Measurements from ENCODE around the gene TEN1. TPM values are rescaled to one million over a fixed set of nuclear protein-coding genes. Genes with fewer than 3 reads are reported as not detected.

The TEN1 gene
- total and polyA plus RNA-seq, 2 donors (not counting 1 experiment from before 2014, with no cell fraction given), result 9.4 to 10.3 TPM

DNA sequence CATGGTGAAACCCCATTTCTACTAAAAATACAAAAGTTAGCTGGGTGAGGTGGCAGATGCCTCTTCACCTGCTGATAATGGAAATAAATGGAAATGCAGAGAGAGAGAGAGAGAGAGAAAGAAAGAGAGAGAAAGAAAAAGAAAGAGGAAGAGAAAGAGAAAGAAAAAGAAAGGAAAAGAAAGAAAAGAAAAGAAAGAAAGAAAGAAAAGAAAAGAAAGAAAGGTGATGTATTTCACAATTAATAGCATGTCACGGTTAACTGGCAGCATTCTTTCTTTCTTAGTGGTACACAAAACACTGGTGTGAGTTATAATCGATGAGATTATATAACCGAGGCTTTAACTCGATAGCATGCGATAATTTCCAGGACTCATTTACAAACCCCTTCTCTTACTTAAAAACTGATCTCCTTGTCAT, 3.3 kb upstream of the TEN1 start:
- H3K9me3 ChIP-seq (ENCODE audit: control insufficient read depth, insufficient read depth, low read depth, low read length), result no peaks in the 10 kb centered on the region
- peaks cover 2% of the 10 kb centered on the region for H3K4me1 ChIP-seq (ENCODE audit: control insufficient read depth, extremely low read depth, insufficient read depth, low read length)
- no peak overlapping the region for H3K27ac ChIP-seq (ENCODE audit: insufficient read depth, low read length)
- no peak for DNase-seq (ENCODE audit: low read depth in 2 of 2)
- H3K36me3 ChIP-seq (ENCODE audit: control insufficient read depth, insufficient read depth, low read length), result no peaks in the 10 kb centered on the region
- peak overlapping the region; percentile 15 for H3K4me2 ChIP-seq (ENCODE audit: extremely low read depth, insufficient read depth, low read length)
- peaks cover 10% of the 10 kb centered on the region for H3K79me2 ChIP-seq (ENCODE audit: control insufficient read depth, insufficient read depth, low read length)
- no peaks in the 10 kb centered on the region for H3K27me3 ChIP-seq (ENCODE audit: control insufficient read depth, insufficient read depth, low read length)
- no peak overlapping the region for H2AFZ ChIP-seq (ENCODE audit: low read length)
- peak overlapping the region in 3 of 4 experiments; percentile 17 to 43 (median 20) for H3K4me3 ChIP-seq (replicated peaks in 1 of 4; ENCODE audit: control extremely low read depth in 1 of 4, insufficient read depth in 1 of 4, low read depth in 3 of 4, low read length in 4 of 4)
- H4K20me1 ChIP-seq (ENCODE audit: control insufficient read depth, extremely low read depth, insufficient read depth, low read length), result no peaks in the 10 kb centered on the region
- TF ChIP-seq, protein P1, sequence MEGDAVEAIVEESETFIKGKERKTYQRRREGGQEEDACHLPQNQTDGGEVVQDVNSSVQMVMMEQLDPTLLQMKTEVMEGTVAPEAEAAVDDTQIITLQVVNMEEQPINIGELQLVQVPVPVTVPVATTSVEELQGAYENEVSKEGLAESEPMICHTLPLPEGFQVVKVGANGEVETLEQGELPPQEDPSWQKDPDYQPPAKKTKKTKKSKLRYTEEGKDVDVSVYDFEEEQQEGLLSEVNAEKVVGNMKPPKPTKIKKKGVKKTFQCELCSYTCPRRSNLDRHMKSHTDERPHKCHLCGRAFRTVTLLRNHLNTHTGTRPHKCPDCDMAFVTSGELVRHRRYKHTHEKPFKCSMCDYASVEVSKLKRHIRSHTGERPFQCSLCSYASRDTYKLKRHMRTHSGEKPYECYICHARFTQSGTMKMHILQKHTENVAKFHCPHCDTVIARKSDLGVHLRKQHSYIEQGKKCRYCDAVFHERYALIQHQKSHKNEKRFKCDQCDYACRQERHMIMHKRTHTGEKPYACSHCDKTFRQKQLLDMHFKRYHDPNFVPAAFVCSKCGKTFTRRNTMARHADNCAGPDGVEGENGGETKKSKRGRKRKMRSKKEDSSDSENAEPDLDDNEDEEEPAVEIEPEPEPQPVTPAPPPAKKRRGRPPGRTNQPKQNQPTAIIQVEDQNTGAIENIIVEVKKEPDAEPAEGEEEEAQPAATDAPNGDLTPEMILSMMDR (conservative IDR thresholded peaks at IDR 0.05 in 1 of 2, IDR thresholded peaks at IDR 0.05 in 1 of 2; ENCODE audit: low read depth in 1 of 2, low read length in 2 of 2), result no peak
- TF ChIP-seq EZH2 (IDR thresholded peaks at IDR 0.05; ENCODE audit: low read length, missing control alignments), result no peak
- H3K9ac ChIP-seq (ENCODE audit: insufficient read depth, low read length), result no peak overlapping the region

DNA sequence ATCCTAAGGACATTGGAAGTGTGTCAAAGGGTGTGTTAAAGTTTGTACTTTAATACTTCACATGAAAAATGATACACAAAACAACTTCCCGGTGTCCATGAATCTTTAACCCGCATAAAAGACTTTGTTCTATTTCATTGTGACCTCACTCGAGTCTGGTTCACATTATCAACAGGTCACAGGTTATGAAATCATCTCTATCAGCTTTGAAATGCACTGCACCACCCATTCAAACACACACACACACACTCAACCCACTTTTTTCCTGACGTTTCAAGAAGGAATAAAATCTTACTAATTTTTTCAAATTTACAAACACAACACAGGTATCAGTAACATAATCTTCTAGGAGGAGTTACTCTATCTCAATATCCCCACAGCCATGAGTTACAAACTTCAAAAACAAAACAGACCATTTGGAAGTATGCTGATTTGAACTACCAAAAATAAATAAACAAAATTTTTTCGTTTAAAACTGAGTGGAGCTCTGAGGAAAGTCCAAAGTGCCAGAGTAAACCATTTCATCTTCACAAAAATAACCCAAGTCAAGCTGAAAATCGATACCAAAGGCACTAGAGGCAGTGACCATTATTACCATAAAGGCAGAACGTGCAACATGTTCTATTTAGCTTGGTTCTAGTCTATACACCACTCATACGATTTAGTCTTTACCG, 2.7 kb upstream of the TEN1 start:
- H3K4me1 ChIP-seq (ENCODE audit: control insufficient read depth, extremely low read depth, insufficient read depth, low read length), result peaks cover 2% of the 10 kb centered on the region
- H3K9ac ChIP-seq (ENCODE audit: insufficient read depth, low read length), result no peak overlapping the region
- H3K27ac ChIP-seq (ENCODE audit: insufficient read depth, low read length), result no peak overlapping the region
- peaks cover 10% of the 10 kb centered on the region for H3K79me2 ChIP-seq (ENCODE audit: control insufficient read depth, insufficient read depth, low read length)
- peak overlapping the region in 3 of 4 experiments; percentile 17 to 43 (median 20) for H3K4me3 ChIP-seq (replicated peaks in 1 of 4; ENCODE audit: control extremely low read depth in 1 of 4, insufficient read depth in 1 of 4, low read depth in 3 of 4, low read length in 4 of 4)
- no peak overlapping the region for H2AFZ ChIP-seq (ENCODE audit: low read length)
- H3K9me3 ChIP-seq (ENCODE audit: control insufficient read depth, insufficient read depth, low read depth, low read length), result no peaks in the 10 kb centered on the region
- no peaks in the 10 kb centered on the region for H4K20me1 ChIP-seq (ENCODE audit: control insufficient read depth, extremely low read depth, insufficient read depth, low read length)
- no peaks in the 10 kb centered on the region for H3K36me3 ChIP-seq (ENCODE audit: control insufficient read depth, insufficient read depth, low read length)
- TF ChIP-seq, protein P1 (conservative IDR thresholded peaks at IDR 0.05 in 1 of 2, IDR thresholded peaks at IDR 0.05 in 1 of 2; ENCODE audit: low read depth in 1 of 2, low read length in 2 of 2), result no peak
- TF ChIP-seq EZH2 (IDR thresholded peaks at IDR 0.05; ENCODE audit: low read length, missing control alignments), result no peak
- peak overlapping the region; percentile 15 for H3K4me2 ChIP-seq (ENCODE audit: extremely low read depth, insufficient read depth, low read length)
- DNase-seq (ENCODE audit: low read depth in 2 of 2), result peak in 1 of 2 donors; percentile 40
- no peaks in the 10 kb centered on the region for H3K27me3 ChIP-seq (ENCODE audit: control insufficient read depth, insufficient read depth, low read length)

DNA sequence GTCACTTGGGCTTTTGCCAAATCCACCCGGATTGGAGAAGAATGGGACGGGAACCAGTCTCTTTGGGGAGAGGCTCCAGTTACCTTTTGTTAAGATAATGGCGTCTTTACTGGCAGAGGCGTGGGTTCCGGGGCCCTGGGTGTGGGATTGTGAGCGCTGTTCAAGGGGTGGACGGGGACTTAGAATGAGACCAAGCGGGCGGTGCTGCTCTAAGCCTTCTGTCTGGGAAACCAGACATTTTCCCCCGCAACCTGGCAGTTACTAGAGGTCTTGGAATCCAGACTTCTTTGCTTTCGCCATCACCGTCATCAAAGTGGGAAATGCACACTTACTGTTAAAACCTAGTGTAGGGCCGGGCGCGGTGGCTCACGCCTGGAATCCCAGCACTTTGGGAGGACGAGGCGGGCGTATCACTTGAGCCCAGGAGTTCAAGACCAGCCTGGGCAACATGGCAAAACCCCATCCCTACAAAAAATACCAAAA, 706 bp downstream of the TEN1 start:
- Histone ChIP-seq H3K4me1 (ENCODE audit: control insufficient read depth, extremely low read depth, insufficient read depth, low read length) (peaks cover 7% of the 10 kb centered on the region), H3K79me2 (ENCODE audit: control insufficient read depth, insufficient read depth, low read length) (peaks cover 10% of the 10 kb centered on the region), H3K4me3 (replicated peaks in 1 of 4; ENCODE audit: control extremely low read depth in 1 of 4, insufficient read depth in 1 of 4, low read depth in 3 of 4, low read length in 4 of 4) (peak overlapping the region; percentile 74 to 95 (median 82)), H3K36me3 (ENCODE audit: control insufficient read depth, insufficient read depth, low read length) (no peaks in the 10 kb centered on the region), H4K20me1 (ENCODE audit: control insufficient read depth, extremely low read depth, insufficient read depth, low read length) (no peaks in the 10 kb centered on the region), H3K4me2 (ENCODE audit: extremely low read depth, insufficient read depth, low read length) (peak overlapping the region; percentile 100), H3K27ac (ENCODE audit: insufficient read depth, low read length) (peak overlapping the region; percentile 97), H2AFZ (ENCODE audit: low read length) (peak overlapping the region; percentile 2), H3K27me3 (ENCODE audit: control insufficient read depth, insufficient read depth, low read length) (no peaks in the 10 kb centered on the region), H3K9ac (ENCODE audit: insufficient read depth, low read length) (peak overlapping the region; percentile 97), H3K9me3 (ENCODE audit: control insufficient read depth, insufficient read depth, low read depth, low read length) (no peaks in the 10 kb centered on the region)
- DNase-seq (ENCODE audit: low read depth in 2 of 2), result peak in 1 of 2 donors; percentile 85
- TF ChIP-seq, protein P1 (conservative IDR thresholded peaks at IDR 0.05 in 1 of 2, IDR thresholded peaks at IDR 0.05 in 1 of 2; ENCODE audit: low read depth in 1 of 2, low read length in 2 of 2), result no peak
- TF ChIP-seq EZH2 (IDR thresholded peaks at IDR 0.05; ENCODE audit: low read length, missing control alignments), result no peak
